ENCODE measurements around the gene PDAP1.
"Not testable (repeated sequence)": the region's sequence is repeated elsewhere in the genome, so short reads cannot be mapped to it uniquely, and the experiment has no call there.

The PDAP1 gene

DNA sequence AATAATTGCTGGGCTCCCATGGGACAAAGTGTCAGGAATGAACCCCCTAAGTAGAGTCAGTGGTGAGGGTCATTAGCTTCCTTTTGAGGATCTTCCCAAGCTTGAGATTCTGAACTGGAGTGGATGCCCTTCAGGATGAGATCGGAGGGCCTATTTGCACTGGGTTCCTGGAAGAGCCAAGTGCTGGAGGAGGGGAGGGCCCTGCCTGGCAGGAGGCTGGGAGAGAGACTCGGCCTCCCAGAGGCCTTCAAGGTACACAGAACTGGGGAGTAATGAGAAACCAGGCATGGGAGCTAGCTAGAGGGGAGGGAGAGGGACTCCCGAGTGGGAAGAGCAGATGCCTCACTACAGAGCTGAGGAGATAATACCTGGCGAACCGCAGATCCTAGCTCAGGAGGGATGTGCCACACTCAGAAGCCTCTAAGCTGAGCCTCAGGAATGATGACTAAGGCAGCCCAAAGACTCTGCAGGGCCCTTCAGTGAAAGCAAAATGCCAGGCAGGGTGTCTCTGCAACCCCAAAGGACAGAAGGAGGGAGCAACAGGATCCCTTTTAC is 9.4 kb downstream of the PDAP1 start:
- H3K27ac ChIP-seq, result peak overlapping the region in 1 of 21 experiments; percentile 49
- H3K4me3 ChIP-seq, result no peak overlapping the region

DNA sequence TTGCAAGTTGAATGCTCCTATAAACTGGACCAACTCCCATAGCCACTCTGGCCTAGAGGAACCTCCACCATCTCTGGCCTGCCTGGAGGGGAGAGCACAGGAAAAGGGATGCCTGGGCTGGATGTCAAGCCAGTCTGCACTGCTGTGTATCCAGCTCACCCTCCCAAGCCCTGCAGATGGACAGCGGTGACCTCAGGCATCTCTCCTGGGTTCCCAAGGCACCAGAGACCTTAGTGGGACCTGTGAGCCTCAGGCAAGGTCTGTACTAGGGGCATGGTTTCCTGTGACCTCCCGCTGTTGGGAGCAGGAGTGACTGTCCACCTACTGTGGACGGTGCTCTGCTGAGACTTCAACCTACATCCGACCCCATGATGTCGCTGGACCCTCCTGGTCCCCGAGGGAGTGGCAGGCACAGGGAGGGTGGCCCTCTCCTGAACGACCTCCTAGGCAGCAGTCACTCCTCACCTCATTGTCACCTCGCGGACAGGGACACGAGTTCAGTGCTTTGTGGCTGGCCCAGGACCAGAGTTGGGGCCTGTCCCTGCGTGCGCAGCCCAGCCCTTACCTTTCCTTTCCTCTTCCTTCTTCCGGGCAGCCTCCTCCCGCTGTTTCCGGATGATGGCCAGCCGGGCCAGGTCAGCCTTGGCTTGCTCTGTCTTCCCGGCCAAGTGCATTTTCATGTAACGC is 11.0 kb downstream of the PDAP1 start:
- Histone ChIP-seq H3K4me3 (no peak overlapping the region), H3K27ac (no peak overlapping the region)

GRCh38 chr7:99396418-99397296 is 11.7 kb downstream of the PDAP1 start:
- peak overlapping the region in 1 of 21 experiments; percentile 22 for H3K27ac ChIP-seq

GRCh38 chr7:99395616-99396327 is 12.6 kb downstream of the PDAP1 start:
- Histone ChIP-seq H3K27ac (peak overlapping the region in 3 of 21 experiments; percentile 15 to 22 (median 21)), H3K4me3 (no peak overlapping the region)

More at GRCh38 chr7:99396418-99397296, 11.7 kb downstream of the PDAP1 start:
- H3K4me3 ChIP-seq, result no peak overlapping the region

GRCh38 chr7:99394188-99394502 is 14.3 kb downstream of the PDAP1 start:
- H3K27ac ChIP-seq, result peak overlapping the region in 1 of 21 experiments; percentile 65
- no peak overlapping the region for H3K4me3 ChIP-seq

- peak overlapping the region in 18 of 21 experiments; percentile 3 to 68 (median 52) for H3K27ac ChIP-seq
- peak overlapping the region; percentile 27 to 51 (median 39) for H3K4me3 ChIP-seq
These were observed 14.8 kb downstream of the PDAP1 start for GRCh38 chr7:99393355-99394187.

GRCh38 chr7:99392659-99393354 is 15.6 kb downstream of the PDAP1 start:
- Histone ChIP-seq H3K4me3 (peak overlapping the region; percentile 27 to 51 (median 39)), H3K27ac (peak overlapping the region in 19 of 21 experiments; percentile 3 to 68 (median 54))

- H3K4me3 ChIP-seq, result peak overlapping the region in 5 of 7 experiments; percentile 27 to 51 (median 31)
These were observed 16.4 kb downstream of the PDAP1 start for GRCh38 chr7:99392046-99392445.

DNA sequence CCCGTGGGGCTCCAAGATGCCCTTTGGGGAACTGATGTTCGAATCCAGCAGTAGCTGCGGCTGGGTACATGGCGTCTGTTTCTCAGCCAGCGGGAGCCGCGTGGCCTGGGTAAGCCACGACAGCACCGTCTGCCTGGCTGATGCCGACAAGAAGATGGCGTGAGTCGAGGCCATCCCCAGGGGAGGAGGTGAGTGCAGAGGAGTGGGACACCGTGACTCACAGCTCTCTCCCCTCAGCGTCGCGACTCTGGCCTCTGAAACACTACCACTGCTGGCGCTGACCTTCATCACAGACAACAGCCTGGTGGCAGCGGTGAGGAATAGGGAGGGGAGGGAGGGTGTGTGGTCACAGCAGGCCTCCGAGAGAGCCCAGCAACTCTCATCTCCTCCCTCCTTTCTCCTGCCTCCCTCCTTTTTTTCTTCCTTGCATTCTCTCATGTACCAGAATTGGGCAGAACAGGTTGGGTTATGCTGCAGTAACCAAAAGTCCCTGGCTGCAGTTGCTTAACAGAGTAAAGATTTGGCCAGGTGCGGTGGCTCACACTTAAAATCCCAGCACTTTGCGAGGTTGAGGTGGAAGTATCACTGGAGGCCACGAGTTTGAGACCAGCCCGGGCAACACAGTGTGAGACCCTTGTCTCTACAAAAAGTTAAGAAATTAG is 17.3 kb downstream of the PDAP1 start:
- no peak overlapping the region for H3K4me3 ChIP-seq
- no peak overlapping the region for H3K27ac ChIP-seq

More at GRCh38 chr7:99392046-99392445, 16.4 kb downstream of the PDAP1 start:
- peak overlapping the region in 11 of 21 experiments; percentile 23 to 68 (median 58) for H3K27ac ChIP-seq

DNA sequence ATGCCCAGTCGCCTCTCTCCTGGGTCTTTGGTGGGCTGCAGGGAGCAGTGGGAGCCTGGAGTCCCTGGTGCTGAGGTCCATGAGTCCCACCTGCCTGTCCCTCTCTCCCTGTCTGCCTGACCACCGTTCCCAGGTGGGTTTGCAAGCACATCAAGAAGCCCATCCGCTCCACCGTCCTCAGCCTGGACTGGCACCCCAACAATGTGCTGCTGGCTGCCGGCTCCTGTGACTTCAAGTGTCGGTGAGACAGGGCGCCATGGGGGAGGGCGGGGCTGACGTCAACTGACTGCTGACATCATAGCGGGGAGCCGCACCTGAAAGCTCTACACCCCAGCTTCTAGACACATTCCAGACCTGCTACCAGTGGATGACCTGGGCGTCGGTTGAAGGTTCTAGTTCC is 18.6 kb downstream of the PDAP1 start:
- no peak overlapping the region for H3K27ac ChIP-seq
- H3K4me3 ChIP-seq, result no peak overlapping the region

GRCh38 chr7:99387912-99388311 is 20.5 kb downstream of the PDAP1 start:
- H3K4me3 ChIP-seq, result no peak overlapping the region

GRCh38 chr7:99387239-99387635 is 21.2 kb downstream of the PDAP1 start:
- H3K4me3 ChIP-seq, result not testable (repeated sequence)
- peak overlapping the region in 1 of 21 experiments; percentile 6 for H3K27ac ChIP-seq

More at GRCh38 chr7:99387912-99388311, 20.5 kb downstream of the PDAP1 start:
- H3K27ac ChIP-seq, result no peak overlapping the region

- Histone ChIP-seq H3K4me3 (no peak overlapping the region), H3K27ac (peak overlapping the region in 3 of 21 experiments; percentile 5 to 47 (median 6))
These were observed 21.7 kb downstream of the PDAP1 start for GRCh38 chr7:99386584-99387238.

- Histone ChIP-seq H3K27ac (peak overlapping the region in 8 of 21 experiments; percentile 4 to 70 (median 23)), H3K4me3 (no peak overlapping the region)
These were observed 22.8 kb downstream of the PDAP1 start for GRCh38 chr7:99385564-99385963.

DNA sequence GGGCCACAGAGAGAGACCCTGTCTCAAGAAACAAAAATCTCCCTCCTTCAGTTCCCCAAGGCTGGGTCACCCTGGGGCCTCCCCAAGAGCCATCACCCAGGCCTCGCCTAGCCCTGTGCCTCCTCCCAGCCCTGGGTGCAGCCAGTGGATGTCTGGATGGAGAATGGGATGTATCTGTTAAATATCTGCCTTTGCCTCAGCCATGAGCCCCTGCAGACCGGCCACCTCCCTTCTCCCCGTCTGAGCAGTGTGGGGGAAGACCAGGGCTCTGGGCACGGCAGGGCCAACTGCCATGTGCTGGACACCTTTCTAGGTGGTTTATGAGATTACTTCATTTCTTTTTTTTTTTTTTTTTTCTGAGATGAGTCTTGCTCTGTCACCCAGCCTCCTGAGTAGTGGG is 23.9 kb downstream of the PDAP1 start:
- H3K4me3 ChIP-seq, result no peak overlapping the region
- H3K27ac ChIP-seq, result peak overlapping the region in 2 of 21 experiments; percentile 2 to 4

GRCh38 chr7:99383791-99384370 is 24.5 kb downstream of the PDAP1 start:
- Histone ChIP-seq H3K4me3 (no peak overlapping the region), H3K27ac (peak overlapping the region in 3 of 21 experiments; percentile 2 to 7 (median 4))

- Histone ChIP-seq H3K27ac (no peak overlapping the region), H3K4me3 (no peak overlapping the region)
These were observed 25.2 kb downstream of the PDAP1 start for GRCh38 chr7:99383203-99383602.
